ENCODE measurements around the gene APP. TPM values are rescaled to one million over a fixed set of nuclear protein-coding genes. Genes with fewer than 3 reads are reported as not detected.

APP gene
- total and polyA plus RNA-seq, 10 of the 15 experiments (the other 5 are each of a cell fraction or from before 2014, with no cell fraction given): 8.8 to 94.9 (median 51.0) TPM

DNA sequence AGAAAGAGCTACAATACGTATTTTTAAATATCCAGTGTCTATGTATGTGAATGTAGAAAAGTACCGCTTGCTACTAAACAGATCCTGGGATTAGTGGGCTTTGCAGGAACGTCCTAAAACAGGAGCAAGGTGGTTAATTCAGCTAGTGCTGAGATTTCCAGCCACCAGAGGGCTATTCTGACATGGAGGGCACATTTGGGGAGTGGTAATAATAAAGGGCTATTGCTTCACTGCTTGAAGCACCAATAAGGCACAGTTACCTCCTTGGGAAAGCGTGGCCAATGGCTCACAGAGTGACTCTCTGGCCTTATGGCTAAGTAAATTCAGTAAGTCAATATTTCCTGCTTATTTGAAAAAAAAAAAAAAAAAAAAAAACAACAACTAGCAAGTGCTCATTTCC, 283.4 kb downstream of the APP start:
- H3K9me3 ChIP-seq (replicated peaks; ENCODE audit: control insufficient read depth, insufficient read depth, low read length): no peaks in the 10 kb centered on the region
- H3K36me3 ChIP-seq (ENCODE audit: control insufficient read depth in 2 of 2, insufficient read depth in 2 of 2, low read length in 1 of 2): no peaks in the 10 kb centered on the region
- ChIA-PET RAD21 (ENCODE audit: unreplicated experiment) (interaction anchor here (0.7 kb wide), 1 partner anchor 25 kb away, joined by 3 read pairs; no protein-coding TSS in a partner anchor), POLR2A (no interaction called here), SMC1A (ENCODE audit: uncharacterized antibody, unreplicated experiment) (interaction anchor here (0.6 kb wide), 1 partner anchor 282 kb away, joined by 4 read pairs; no protein-coding TSS in a partner anchor), CTCF (interaction anchor here (1.5 kb wide), 1 partner anchor 830 kb away, joined by 3 read pairs; no protein-coding TSS in a partner anchor)
- in situ Hi-C loops (cut with MboI): loop anchor here (5.0 kb wide), 1 partner anchor 830 kb away; no protein-coding TSS in a partner anchor
- H2AFZ ChIP-seq (ENCODE audit: control insufficient read depth, low read depth, low read length): no peak overlapping the region
- H3K9ac ChIP-seq (ENCODE audit: control insufficient read depth, insufficient read depth, low read length): no peak overlapping the region
- H3K4me2 ChIP-seq (ENCODE audit: control insufficient read depth, insufficient read depth): no peak overlapping the region
- BruUV-seq (replicated peaks): no TSS peak
- no peaks in the 10 kb centered on the region for H3K4me1 ChIP-seq (ENCODE audit: control insufficient read depth, insufficient read depth, low read length)
- H3K27ac ChIP-seq (ENCODE audit: control insufficient read depth, insufficient read depth): no peak overlapping the region
- H4K20me1 ChIP-seq (ENCODE audit: control insufficient read depth, insufficient read depth): no peaks in the 10 kb centered on the region
- no peak for DNase-seq (ENCODE audit: low read depth, low spot score)
- no peaks in the 10 kb centered on the region for H3K79me2 ChIP-seq (ENCODE audit: control insufficient read depth, insufficient read depth, low read length)
- no peak for FAIRE-seq
- no peak overlapping the region for H3K4me3 ChIP-seq
- TF ChIP-seq, protein P1, sequence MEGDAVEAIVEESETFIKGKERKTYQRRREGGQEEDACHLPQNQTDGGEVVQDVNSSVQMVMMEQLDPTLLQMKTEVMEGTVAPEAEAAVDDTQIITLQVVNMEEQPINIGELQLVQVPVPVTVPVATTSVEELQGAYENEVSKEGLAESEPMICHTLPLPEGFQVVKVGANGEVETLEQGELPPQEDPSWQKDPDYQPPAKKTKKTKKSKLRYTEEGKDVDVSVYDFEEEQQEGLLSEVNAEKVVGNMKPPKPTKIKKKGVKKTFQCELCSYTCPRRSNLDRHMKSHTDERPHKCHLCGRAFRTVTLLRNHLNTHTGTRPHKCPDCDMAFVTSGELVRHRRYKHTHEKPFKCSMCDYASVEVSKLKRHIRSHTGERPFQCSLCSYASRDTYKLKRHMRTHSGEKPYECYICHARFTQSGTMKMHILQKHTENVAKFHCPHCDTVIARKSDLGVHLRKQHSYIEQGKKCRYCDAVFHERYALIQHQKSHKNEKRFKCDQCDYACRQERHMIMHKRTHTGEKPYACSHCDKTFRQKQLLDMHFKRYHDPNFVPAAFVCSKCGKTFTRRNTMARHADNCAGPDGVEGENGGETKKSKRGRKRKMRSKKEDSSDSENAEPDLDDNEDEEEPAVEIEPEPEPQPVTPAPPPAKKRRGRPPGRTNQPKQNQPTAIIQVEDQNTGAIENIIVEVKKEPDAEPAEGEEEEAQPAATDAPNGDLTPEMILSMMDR (IDR thresholded peaks at IDR 0.05 in 2 of 3, conservative IDR thresholded peaks at IDR 0.05 in 1 of 3; ENCODE audit: control insufficient read depth in 2 of 3, extremely low read depth in 1 of 3, insufficient read depth in 1 of 3, low read depth in 3 of 3, low read length in 3 of 3): 0 out of 6 replicates have a peak, but pooled peaks of 1 of the 3 experiments have one; percentile 8
- TF ChIP-seq, protein P2, sequence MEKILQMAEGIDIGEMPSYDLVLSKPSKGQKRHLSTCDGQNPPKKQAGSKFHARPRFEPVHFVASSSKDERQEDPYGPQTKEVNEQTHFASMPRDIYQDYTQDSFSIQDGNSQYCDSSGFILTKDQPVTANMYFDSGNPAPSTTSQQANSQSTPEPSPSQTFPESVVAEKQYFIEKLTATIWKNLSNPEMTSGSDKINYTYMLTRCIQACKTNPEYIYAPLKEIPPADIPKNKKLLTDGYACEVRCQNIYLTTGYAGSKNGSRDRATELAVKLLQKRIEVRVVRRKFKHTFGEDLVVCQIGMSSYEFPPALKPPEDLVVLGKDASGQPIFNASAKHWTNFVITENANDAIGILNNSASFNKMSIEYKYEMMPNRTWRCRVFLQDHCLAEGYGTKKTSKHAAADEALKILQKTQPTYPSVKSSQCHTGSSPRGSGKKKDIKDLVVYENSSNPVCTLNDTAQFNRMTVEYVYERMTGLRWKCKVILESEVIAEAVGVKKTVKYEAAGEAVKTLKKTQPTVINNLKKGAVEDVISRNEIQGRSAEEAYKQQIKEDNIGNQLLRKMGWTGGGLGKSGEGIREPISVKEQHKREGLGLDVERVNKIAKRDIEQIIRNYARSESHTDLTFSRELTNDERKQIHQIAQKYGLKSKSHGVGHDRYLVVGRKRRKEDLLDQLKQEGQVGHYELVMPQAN (conservative IDR thresholded peaks at IDR 0.05): no peak
- ATAC-seq: no peak
- no peaks in the 10 kb centered on the region for H3K27me3 ChIP-seq (replicated peaks in 1 of 2; ENCODE audit: control insufficient read depth in 2 of 2, insufficient read depth in 2 of 2, low read length in 1 of 2)
- WGBS (ENCODE audit: insufficient coverage, insufficient replicate concordance, low lambda C conversion rate, missing lambda C conversion rate): 30% methylated on average over 4 of the region's 4 CpGs
- intact Hi-C loops (cut with micrococcal nuclease; ENCODE audit: unreplicated experiment): no loop called here

All from GM12878 (cell line).